ENCODE data around the gene SLC39A7.

GRCh38 chr6:33212857-33213165, 12.1 kb downstream of the SLC39A7 start:
- TF ChIP-seq CTCF (IDR thresholded peaks at IDR 0.05; ENCODE audit: low read depth, low read length) (no peak), EZH2phosphoT487 (IDR thresholded peaks at IDR 0.05; ENCODE audit: low read depth) (no peak)
